ENCODE data around the gene TMEFF2.
A peak's percentile ranks its signal among the peaks of the same experiment; 100 is the strongest.

The TMEFF2 gene

GRCh38 chr2:191945623-191946022 is 249.1 kb downstream of the TMEFF2 start:
- no peak for FAIRE-seq
- DNase-seq (ENCODE audit: insufficient read length, low spot score) = no peak
- TF ChIP-seq PAX5 (IDR thresholded peaks at IDR 0.05; ENCODE audit: insufficient read depth, low read length, severe bottlenecking) (no peak), POU2F2 (IDR thresholded peaks at IDR 0.05; ENCODE audit: low read depth, low read length) (no peak), TAF1 (IDR thresholded peaks at IDR 0.05; ENCODE audit: low read depth, low read length) (no peak), SPI1 (IDR thresholded peaks at IDR 0.05; ENCODE audit: low read depth, low read length) (no peak), POLR2AphosphoS5 (IDR thresholded peaks at IDR 0.05; ENCODE audit: low read depth, low read length) (no peak), POLR2A (IDR thresholded peaks at IDR 0.05; ENCODE audit: low read depth, low read length) (no peak)

- FAIRE-seq (no peak), DNase-seq (ENCODE audit: insufficient read length, low spot score) (no peak)
- TF ChIP-seq POU2F2 (IDR thresholded peaks at IDR 0.05; ENCODE audit: low read depth, low read length) = no peak
- no peak for TF ChIP-seq TAF1 (IDR thresholded peaks at IDR 0.05; ENCODE audit: low read depth, low read length)
These were observed 252.0 kb downstream of the TMEFF2 start for GRCh38 chr2:191942739-191943103.

- no peak for TF ChIP-seq PAX5 (IDR thresholded peaks at IDR 0.05; ENCODE audit: insufficient read depth, low read length, severe bottlenecking)
- no peak for TF ChIP-seq POLR2A (IDR thresholded peaks at IDR 0.05; ENCODE audit: low read depth, low read length)
- TF ChIP-seq SPI1 (IDR thresholded peaks at IDR 0.05; ENCODE audit: low read depth, low read length) = no peak
- no peak for TF ChIP-seq POU2F2 (IDR thresholded peaks at IDR 0.05; ENCODE audit: low read depth, low read length)
- TF ChIP-seq POLR2AphosphoS5 (IDR thresholded peaks at IDR 0.05; ENCODE audit: low read depth, low read length) = no peak
- FAIRE-seq = no peak
These were observed 252.5 kb downstream of the TMEFF2 start for GRCh38 chr2:191942090-191942738.

GRCh38 chr2:191941376-191941929 is 253.3 kb downstream of the TMEFF2 start:
- no peak for FAIRE-seq

More at GRCh38 chr2:191942090-191942738, 252.5 kb downstream of the TMEFF2 start:
- DNase-seq (ENCODE audit: insufficient read length, low spot score) = no peak

GRCh38 chr2:191938779-191939178 is 256.0 kb downstream of the TMEFF2 start:
- FAIRE-seq (no peak), DNase-seq (ENCODE audit: insufficient read length, low spot score) (no peak)
- TF ChIP-seq POLR2A (IDR thresholded peaks at IDR 0.05; ENCODE audit: low read depth, low read length) = no peak
- no peak for TF ChIP-seq POLR2AphosphoS5 (IDR thresholded peaks at IDR 0.05; ENCODE audit: low read depth, low read length)
- no peak for TF ChIP-seq POU2F2 (IDR thresholded peaks at IDR 0.05; ENCODE audit: low read depth, low read length)
- TF ChIP-seq PAX5 (IDR thresholded peaks at IDR 0.05; ENCODE audit: insufficient read depth, low read length, severe bottlenecking) = no peak
- TF ChIP-seq SPI1 (IDR thresholded peaks at IDR 0.05; ENCODE audit: low read depth, low read length) = no peak
- TF ChIP-seq TAF1 (IDR thresholded peaks at IDR 0.05; ENCODE audit: low read depth, low read length) = no peak

More at GRCh38 chr2:191941376-191941929, 253.3 kb downstream of the TMEFF2 start:
- no peak for DNase-seq (ENCODE audit: insufficient read length, low spot score)
- TF ChIP-seq POLR2AphosphoS5 (IDR thresholded peaks at IDR 0.05; ENCODE audit: low read depth, low read length) (no peak), PAX5 (IDR thresholded peaks at IDR 0.05; ENCODE audit: insufficient read depth, low read length, severe bottlenecking) (no peak)

GRCh38 chr2:191936882-191937405 is 257.8 kb downstream of the TMEFF2 start:
- DNase-seq (ENCODE audit: insufficient read length, low spot score) (no peak), FAIRE-seq (no peak)
- TF ChIP-seq SPI1 (IDR thresholded peaks at IDR 0.05; ENCODE audit: low read depth, low read length) (no peak), PAX5 (IDR thresholded peaks at IDR 0.05; ENCODE audit: insufficient read depth, low read length, severe bottlenecking) (no peak), POU2F2 (IDR thresholded peaks at IDR 0.05; ENCODE audit: low read depth, low read length) (no peak), POLR2AphosphoS5 (IDR thresholded peaks at IDR 0.05; ENCODE audit: low read depth, low read length) (no peak), POLR2A (IDR thresholded peaks at IDR 0.05; ENCODE audit: low read depth, low read length) (no peak), TAF1 (IDR thresholded peaks at IDR 0.05; ENCODE audit: low read depth, low read length) (no peak)

- TF ChIP-seq POLR2AphosphoS5 (IDR thresholded peaks at IDR 0.05; ENCODE audit: low read depth, low read length) (no peak), PAX5 (IDR thresholded peaks at IDR 0.05; ENCODE audit: insufficient read depth, low read length, severe bottlenecking) (no peak), POU2F2 (IDR thresholded peaks at IDR 0.05; ENCODE audit: low read depth, low read length) (no peak), TAF1 (IDR thresholded peaks at IDR 0.05; ENCODE audit: low read depth, low read length) (no peak), POLR2A (IDR thresholded peaks at IDR 0.05; ENCODE audit: low read depth, low read length) (no peak), SPI1 (IDR thresholded peaks at IDR 0.05; ENCODE audit: low read depth, low read length) (no peak)
- DNase-seq (ENCODE audit: insufficient read length, low spot score) = no peak
- FAIRE-seq = no peak
These were observed 259.5 kb downstream of the TMEFF2 start for GRCh38 chr2:191935247-191935646.

GRCh38 chr2:191933307-191934105 is 261.2 kb downstream of the TMEFF2 start:
- peak; percentile 60 for FAIRE-seq
- no peak for TF ChIP-seq SPI1 (IDR thresholded peaks at IDR 0.05; ENCODE audit: low read depth, low read length)
- TF ChIP-seq POLR2AphosphoS5 (IDR thresholded peaks at IDR 0.05; ENCODE audit: low read depth, low read length) = no peak
- DNase-seq (ENCODE audit: insufficient read length, low spot score) = no peak

- TF ChIP-seq POU2F2 (IDR thresholded peaks at IDR 0.05; ENCODE audit: low read depth, low read length) (no peak), POLR2A (IDR thresholded peaks at IDR 0.05; ENCODE audit: low read depth, low read length) (no peak), PAX5 (IDR thresholded peaks at IDR 0.05; ENCODE audit: insufficient read depth, low read length, severe bottlenecking) (no peak), SPI1 (IDR thresholded peaks at IDR 0.05; ENCODE audit: low read depth, low read length) (no peak), POLR2AphosphoS5 (IDR thresholded peaks at IDR 0.05; ENCODE audit: low read depth, low read length) (no peak), TAF1 (IDR thresholded peaks at IDR 0.05; ENCODE audit: low read depth, low read length) (no peak)
- FAIRE-seq (peak; percentile 59), DNase-seq (ENCODE audit: insufficient read length, low spot score) (no peak)
These were observed 262.4 kb downstream of the TMEFF2 start for GRCh38 chr2:191932286-191932685.

Data from GM12891 (cell line).